ENCODE results near the gene TRABD2B. TPM values are rescaled to one million over a fixed set of nuclear protein-coding genes. Genes with fewer than 3 reads are reported as not detected.

TRABD2B gene
- total and polyA plus RNA-seq, 2 donors (not counting 3 experiments of a cell fraction or from before 2014, with no cell fraction given): not detected

GRCh38 chr1:47711184-47711847, 285.9 kb downstream of the TRABD2B start:
- H3K27ac ChIP-seq (ENCODE audit: insufficient read depth, low read depth, low read length): no peak overlapping the region
- dilution Hi-C loops (cut with MboI; ENCODE audit: extremely low pct_ligation_motif_present, low sequenced_read_pairs) (no loop called here), intact Hi-C loops (cut with micrococcal nuclease) (loop anchor here (2.0 to 5.0 kb wide), 2 partner anchors 144 to 533 kb away; no protein-coding TSS in a partner anchor)
- TF ChIP-seq JUN (IDR thresholded peaks at IDR 0.05; ENCODE audit: borderline replicate concordance, insufficient read depth, insufficient read length, low read depth) (no peak), POLR2AphosphoS5 (IDR thresholded peaks at IDR 0.05; ENCODE audit: insufficient read depth, low read depth, low read length) (no peak), EZH2 (IDR thresholded peaks at IDR 0.05; ENCODE audit: borderline replicate concordance, low read depth, low read length, severe bottlenecking) (no peak), FOS (IDR thresholded peaks at IDR 0.05; ENCODE audit: borderline replicate concordance, insufficient read depth, low read length) (no peak), GATA2 (IDR thresholded peaks at IDR 0.05; ENCODE audit: insufficient read depth, insufficient read length, low read depth, low read length) (no peak), CTCF (IDR thresholded peaks at IDR 0.05; ENCODE audit: extremely low read depth in 1 of 2, insufficient read depth in 1 of 2, low read depth in 1 of 2, low read length in 2 of 2) (no peak), MAX (IDR thresholded peaks at IDR 0.05; ENCODE audit: insufficient read depth, insufficient read length) (no peak), MYC (IDR thresholded peaks at IDR 0.05; ENCODE audit: low read depth, low read length) (no peak), POLR2A (IDR thresholded peaks at IDR 0.05; ENCODE audit: low read depth, low read length) (no peak)
- H3K4me3 ChIP-seq (replicated peaks in 1 of 3; ENCODE audit: insufficient read depth in 1 of 3, low read depth in 1 of 3, low read length in 3 of 3): no peak overlapping the region
- no peak overlapping the region for H2AFZ ChIP-seq (ENCODE audit: low read depth, low read length)
- no peaks in the 10 kb centered on the region for H3K9me3 ChIP-seq (replicated peaks; ENCODE audit: control insufficient read depth, insufficient read depth, low read length)
- peaks cover 62 to 71% of the 10 kb centered on the region in 2 experiments for H3K27me3 ChIP-seq (ENCODE audit: control insufficient read depth in 2 of 2, insufficient read depth in 2 of 2, low read length in 2 of 2)
- H3K79me2 ChIP-seq (ENCODE audit: control insufficient read depth, insufficient read depth, low read length): no peaks in the 10 kb centered on the region
- BruUV-seq (replicated peaks): no TSS peak
- DNase-seq (ENCODE audit: low read depth, low spot score) (no peak), FAIRE-seq (no peak)
- H3K9ac ChIP-seq (replicated peaks; ENCODE audit: extremely low read depth, insufficient read depth, low read length): no peak overlapping the region
- no peaks in the 10 kb centered on the region for H3K9me1 ChIP-seq (replicated peaks; ENCODE audit: control insufficient read depth, extremely low read depth, insufficient read depth, low read length)
- H3K36me3 ChIP-seq (ENCODE audit: control insufficient read depth in 2 of 2, extremely low read depth in 1 of 2, insufficient read depth in 2 of 2, low read length in 2 of 2): no peaks in the 10 kb centered on the region
- CTCF ChIA-PET: interaction anchor here (0.6 to 12.6 kb wide), 15 partner anchors 9 to 531 kb away, joined by 3 to 416 read pairs (median 5); partner anchors contain the start of gene FOXD2
- H3K4me2 ChIP-seq (ENCODE audit: insufficient read depth, low read length): no peak overlapping the region
- no peaks in the 10 kb centered on the region for H4K20me1 ChIP-seq (replicated peaks; ENCODE audit: control insufficient read depth, extremely low read depth, insufficient read depth, low read length)
- H3K4me1 ChIP-seq (ENCODE audit: control insufficient read depth, extremely low read depth, insufficient read depth, low read length): peaks cover 7% of the 10 kb centered on the region
- POLR2A ChIA-PET: no interaction called here

Other genes starting within 250 kb of the TRABD2B start
- not detected in 2 replicates for gene SLC5A9, start 225.3 kb upstream of the TRABD2B start, total RNA-seq
- gene SLC5A9, start 225.3 kb upstream of the TRABD2B start, polyA plus RNA-seq: not detected in 2 replicates